HG03521 (cell line): ENCODE results near the gene FLNC.
A peak's percentile ranks its signal among the peaks of the same experiment; 100 is the strongest.

ENCODE experiments used
- ATAC-seq: cut with Tn5 transposase; IDR thresholded peaks from one replicate; pipeline ENCODE4 v1.9.1; 2021; ENCODE audit warnings: mild to moderate bottlenecking, moderate library complexity; ENCODE audit not compliant: unreplicated experiment

The FLNC gene

GRCh38 chr7:128830231-128831177 is at the start of gene FLNC:
Gene FLNC, plus strand, starts transcription at chr7:128830406. Its CDS starts 232 bp downstream, at chr7:128830638.
- no peak for ATAC-seq

- ATAC-seq = no peak
Observed at GRCh38 chr7:128781126-128781525, 49.1 kb upstream of the FLNC start.

GRCh38 chr7:128781851-128782250 is 48.4 kb upstream of the FLNC start:
- ATAC-seq = no peak

- ATAC-seq = no peak
Observed at GRCh38 chr7:128783143-128783861, 46.9 kb upstream of the FLNC start.

GRCh38 chr7:128785738-128786137 is 44.5 kb upstream of the FLNC start:
- no peak for ATAC-seq

- ATAC-seq = no peak
Observed at GRCh38 chr7:128788446-128789412, 41.5 kb upstream of the FLNC start.

GRCh38 chr7:128790315-128791041 is 39.7 kb upstream of the FLNC start:
- peak; percentile 25 for ATAC-seq

GRCh38 chr7:128791121-128791971 is 38.9 kb upstream of the FLNC start, which contains the start of gene CCDC136:
Gene CCDC136, plus strand, starts transcription at chr7:128791968. Its CDS starts 444 bp downstream, at chr7:128792412.
- ATAC-seq = peak; percentile 79

GRCh38 chr7:128791972-128792327 is 38.3 kb upstream of the FLNC start:
- ATAC-seq = no peak

- ATAC-seq = no peak
Observed at GRCh38 chr7:128792471-128793180, 37.6 kb upstream of the FLNC start.

GRCh38 chr7:128793181-128793547 is 37.0 kb upstream of the FLNC start:
- no peak for ATAC-seq

GRCh38 chr7:128794020-128794419 is 36.2 kb upstream of the FLNC start:
- ATAC-seq = no peak

- ATAC-seq = no peak
Observed at GRCh38 chr7:128794436-128794835, 35.8 kb upstream of the FLNC start.

- ATAC-seq = no peak
Observed at GRCh38 chr7:128795129-128795528, 35.1 kb upstream of the FLNC start.

GRCh38 chr7:128796327-128796726 is 33.9 kb upstream of the FLNC start:
- no peak for ATAC-seq

GRCh38 chr7:128799451-128799850 is 30.8 kb upstream of the FLNC start:
- ATAC-seq = no peak

- no peak for ATAC-seq
Observed at GRCh38 chr7:128800567-128800966, 29.6 kb upstream of the FLNC start.

GRCh38 chr7:128801003-128801402 is 29.2 kb upstream of the FLNC start:
- no peak for ATAC-seq
